Endothelial cell of hepatic sinusoid (primary cell): ENCODE data around the gene AFF1.
"Not testable (repeated sequence)": the region's sequence is repeated elsewhere in the genome, so short reads cannot be mapped to it uniquely, and the experiment has no call there.

Experiments used
- in situ Hi-C: cut with HindIII; loops from 2 replicates; pipeline ENCODE4 v1.10.0; 2017; ENCODE audit warnings: low sequenced_read_pairs

Gene AFF1

DNA sequence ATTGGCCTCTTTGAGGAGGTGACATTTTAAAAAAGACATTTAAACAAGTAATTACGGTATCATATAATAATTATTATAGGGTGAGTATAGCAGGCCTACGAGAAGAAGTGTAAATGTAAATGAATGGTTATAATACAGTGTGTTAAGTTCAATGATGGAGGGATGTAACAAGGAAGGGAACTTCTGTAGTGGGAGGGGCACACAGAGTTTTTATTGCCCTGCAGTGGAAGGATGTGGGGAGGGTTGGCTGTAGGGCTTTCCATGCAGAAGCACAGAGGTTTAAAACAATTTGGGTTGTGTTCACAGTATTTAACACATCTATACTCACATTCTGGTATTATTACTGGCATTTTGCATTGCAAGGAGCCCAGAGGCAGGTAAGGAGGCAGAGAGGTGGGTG, 41.1 kb downstream of the AFF1 start:
- in situ Hi-C loops = no loop called here

DNA sequence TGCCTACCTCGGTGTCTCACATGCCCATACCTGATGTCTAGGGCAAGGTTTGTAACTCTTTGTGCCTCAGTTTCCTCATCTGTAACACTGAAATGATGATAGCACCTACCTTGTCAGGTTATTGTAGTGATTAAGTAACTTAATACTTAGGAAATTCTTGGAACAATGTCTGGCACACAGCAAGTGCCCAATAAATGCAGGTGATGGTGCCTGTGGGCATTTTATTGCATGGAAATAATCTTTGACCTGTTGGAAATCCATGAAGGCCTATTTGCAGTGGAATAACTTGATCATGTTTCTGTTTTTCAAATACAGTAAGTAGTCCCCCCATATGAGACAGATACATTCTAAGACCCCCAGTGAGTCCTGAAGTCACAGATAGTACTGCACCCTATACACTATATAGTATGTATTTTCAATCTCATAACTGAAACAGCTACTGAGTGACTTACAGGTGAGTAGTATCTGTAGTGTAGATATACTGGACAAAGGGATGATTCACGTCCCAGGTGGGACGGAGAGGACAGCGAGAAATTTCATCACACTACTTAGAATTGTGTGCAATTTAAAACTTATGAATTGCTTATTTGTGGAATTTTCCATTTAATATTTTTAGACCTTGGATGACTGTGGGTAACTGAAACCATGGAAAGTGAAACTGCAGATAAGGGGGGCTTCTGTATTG, 42.1 kb downstream of the AFF1 start:
- in situ Hi-C loops = no loop called here

DNA sequence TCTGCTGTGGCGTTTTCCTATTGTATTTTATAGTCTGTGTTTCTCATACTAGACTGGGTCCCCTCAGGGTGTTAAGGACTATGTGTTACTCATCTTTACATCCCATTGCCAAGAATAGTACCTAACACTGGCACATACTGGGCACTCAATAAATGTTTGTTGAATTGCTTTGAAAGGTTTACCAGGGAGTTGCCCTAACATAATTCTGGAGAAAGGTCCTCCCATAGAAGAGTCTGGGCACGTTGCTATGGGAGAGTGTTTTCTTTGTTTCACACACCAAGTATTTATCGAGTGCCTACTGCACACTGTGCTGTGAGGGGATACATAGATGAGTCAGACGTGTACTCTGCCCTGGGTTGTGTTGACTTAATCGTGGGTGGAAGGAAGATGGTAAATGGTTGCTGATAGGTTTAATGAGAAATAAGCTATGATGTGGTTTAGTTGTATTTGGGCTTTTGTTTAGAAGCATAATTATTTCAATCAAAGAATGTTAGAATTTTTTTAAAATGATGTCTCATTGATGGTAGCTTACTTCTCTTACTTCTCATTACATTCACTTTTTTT, 42.9 kb downstream of the AFF1 start:
- in situ Hi-C loops = no loop called here

DNA sequence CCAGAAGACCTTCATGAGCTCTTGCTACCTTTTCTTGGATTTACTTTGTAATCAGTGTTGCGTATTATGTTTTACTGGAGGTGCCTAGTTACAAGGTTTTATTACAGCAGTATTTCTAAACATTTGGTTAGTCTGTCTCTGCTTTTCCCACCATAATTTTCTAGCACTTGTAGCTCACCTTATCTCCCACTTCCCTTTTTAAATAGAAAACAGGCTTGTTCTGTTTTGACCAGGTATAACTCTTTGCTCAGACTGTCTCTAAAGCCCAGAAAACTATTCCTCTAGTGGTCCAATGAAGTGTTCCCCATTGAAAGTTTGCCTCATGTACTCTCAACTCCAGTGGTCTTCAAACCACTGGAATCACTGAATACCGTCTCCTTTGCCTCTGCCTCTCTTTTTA, 43.9 kb downstream of the AFF1 start:
- in situ Hi-C loops = no loop called here

DNA sequence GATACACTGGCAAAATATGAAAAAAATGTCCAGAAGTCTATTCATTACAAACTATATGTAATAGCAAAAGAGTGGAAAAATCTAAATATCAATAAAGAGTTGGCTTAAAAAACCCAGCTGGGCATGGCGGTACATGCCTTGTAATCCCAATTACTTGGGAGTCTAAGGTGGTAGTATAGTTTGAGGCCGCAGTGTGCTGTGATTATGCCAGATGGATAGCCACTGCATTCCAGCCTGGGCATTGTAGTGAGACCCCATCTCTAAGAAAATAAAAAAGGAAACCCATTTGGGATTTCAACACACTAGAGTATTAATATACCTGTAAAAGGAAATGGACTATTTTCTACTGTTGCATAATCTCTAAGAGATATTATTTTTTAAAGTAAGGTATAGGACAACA, 45.4 kb downstream of the AFF1 start:
- in situ Hi-C loops = no loop called here

DNA sequence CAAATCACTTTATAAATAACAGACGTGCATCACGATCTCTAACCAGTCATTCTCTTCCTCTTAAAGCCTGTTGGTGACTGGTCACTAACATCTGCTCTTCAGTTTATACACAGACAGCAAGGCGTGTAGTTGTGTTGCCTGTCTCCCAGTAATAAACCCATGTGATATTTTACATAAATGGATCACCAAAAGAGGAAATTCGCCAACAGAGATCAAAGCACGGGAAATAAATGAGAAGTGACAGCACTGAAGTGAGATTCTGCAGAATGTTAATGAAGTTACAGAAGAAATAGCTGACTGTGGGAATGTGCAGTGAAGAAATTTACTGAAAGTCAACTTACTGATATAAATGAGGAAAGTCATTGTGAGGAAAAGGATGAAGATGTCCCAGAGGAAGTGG, 47.0 kb downstream of the AFF1 start:
- in situ Hi-C loops = no loop called here

DNA sequence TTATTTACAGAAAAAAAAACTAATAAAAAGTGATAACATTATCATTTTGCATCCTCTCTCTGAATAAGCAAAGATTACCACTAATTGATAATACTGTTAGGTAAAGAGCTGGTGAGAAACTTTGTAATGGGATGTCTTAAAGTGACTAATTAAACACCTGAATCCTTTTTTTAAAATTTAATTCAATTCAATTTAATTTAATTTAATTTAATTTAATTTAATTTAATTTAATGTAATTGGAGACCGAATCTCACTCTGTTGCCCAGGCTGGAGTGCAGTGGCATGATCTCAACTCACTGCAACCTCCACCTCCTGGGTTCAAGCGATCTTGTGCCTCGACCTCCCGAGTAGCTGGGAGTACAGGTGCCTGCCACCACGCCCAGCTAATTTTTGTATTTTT, 51.0 kb downstream of the AFF1 start:
- in situ Hi-C loops = not testable (repeated sequence)

DNA sequence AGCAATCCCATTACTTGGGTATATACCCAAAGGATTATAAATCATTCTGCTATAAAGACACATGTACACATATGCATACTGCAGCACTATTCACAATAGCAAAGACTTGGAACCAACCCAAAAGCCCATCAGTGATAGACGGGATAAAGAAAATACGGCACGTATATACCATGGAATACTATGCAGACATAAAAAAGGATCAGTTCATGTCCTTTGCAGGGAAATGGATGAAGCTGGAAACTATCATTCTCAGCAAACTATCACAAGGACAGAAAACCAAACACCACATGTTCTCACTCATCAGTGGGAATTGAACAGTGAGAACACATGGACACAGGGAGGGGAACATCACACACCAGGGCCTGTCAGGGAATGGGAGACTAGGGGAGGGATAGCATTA, 54.8 kb downstream of the AFF1 start:
- in situ Hi-C loops = not testable (repeated sequence)

DNA sequence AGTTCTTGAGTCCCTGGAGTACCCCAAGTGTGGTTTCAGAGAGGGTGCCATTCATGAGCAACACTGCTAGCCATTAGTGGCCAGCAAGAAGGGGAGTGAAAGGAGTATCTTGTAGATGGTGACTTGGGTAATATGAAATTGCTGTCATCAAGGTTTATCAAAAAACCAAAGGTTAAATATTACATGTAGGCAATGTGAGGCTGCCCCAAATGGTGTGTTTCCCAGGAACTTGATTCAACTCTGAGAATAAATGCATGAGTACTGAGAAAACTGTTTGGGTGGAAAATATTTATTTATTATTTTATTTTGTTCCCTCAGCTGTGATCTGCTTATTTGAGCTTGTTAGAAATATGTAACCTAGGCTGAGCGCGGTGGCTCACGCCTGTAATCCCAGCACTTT, 55.7 kb downstream of the AFF1 start:
- in situ Hi-C loops = no loop called here

DNA sequence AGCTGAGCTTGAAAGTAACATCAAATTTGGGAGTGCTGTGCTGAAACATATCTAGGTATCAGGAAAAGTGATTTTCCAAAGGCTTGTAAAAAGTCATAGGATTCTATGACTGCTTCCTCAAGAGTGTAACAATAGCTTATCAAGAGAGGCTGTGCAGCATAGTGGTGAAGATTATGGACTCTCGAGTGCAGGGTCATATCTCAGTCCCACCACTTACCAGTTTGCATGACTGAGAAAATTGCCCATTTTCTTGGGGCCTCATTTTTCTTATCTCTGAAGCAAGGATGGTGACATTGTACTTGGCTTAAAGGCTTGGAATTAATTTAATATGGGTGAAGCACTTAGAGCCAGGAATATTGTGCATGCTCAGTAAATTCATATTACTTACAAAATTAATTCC, 57.2 kb downstream of the AFF1 start:
- in situ Hi-C loops = no loop called here

DNA sequence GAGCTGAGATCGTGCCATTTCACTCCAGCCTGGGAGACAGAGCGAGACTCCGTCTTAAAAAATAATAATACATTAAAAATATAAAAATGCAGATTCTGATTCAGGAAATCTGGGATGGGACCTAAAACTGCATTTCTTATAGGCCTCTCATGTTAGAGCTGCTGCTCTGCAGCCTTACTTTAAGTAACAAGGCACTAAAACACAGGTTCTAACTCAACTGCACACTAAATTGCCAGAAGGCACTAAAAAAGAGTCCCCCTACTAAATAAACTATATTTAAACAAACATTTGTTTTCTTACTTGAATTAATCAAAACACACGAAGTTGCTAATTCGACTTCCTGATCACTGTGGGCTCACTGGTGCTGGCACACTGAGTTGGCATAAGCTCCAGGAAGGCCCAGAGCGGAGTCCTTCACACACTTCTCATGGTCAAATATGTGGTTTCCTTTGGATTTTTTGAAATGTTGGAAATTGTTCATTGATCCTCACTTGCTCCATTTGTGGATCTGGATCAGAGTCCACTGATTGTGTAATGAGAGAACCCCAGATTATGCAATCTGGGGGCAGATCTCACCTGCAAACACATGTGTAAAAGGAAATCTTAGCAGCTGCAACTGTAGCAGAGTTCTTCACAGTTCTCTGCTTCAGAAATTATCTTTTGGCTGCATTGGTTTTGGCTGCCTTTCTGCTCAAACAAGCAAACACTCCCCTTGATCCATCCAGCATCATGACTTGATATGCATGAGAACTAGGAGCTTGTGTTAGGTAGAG, 59.3 kb downstream of the AFF1 start:
- in situ Hi-C loops = no loop called here

DNA sequence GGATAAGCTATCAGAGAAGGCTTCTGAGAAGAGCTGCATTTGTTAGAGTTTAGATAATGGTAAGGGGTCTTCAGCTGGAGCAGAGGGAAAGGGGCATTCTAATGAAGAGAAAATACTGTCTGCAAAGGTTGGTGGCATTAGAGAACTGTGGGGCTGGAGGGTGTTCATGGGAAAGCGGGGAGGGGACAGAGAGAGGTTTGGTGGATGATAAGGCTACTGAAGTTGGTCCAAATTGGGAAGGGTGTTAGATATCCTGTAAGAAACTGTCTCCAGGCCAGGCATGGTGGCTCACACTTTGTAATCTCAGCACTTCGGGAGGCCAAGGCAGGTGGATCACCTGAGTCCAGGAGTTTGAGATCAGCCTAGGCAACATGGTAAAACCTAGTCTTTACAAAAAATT, 59.9 kb downstream of the AFF1 start:
- in situ Hi-C loops = loop anchor here (5.0 kb wide), 1 partner anchor 63 kb away; no protein-coding TSS in a partner anchor

DNA sequence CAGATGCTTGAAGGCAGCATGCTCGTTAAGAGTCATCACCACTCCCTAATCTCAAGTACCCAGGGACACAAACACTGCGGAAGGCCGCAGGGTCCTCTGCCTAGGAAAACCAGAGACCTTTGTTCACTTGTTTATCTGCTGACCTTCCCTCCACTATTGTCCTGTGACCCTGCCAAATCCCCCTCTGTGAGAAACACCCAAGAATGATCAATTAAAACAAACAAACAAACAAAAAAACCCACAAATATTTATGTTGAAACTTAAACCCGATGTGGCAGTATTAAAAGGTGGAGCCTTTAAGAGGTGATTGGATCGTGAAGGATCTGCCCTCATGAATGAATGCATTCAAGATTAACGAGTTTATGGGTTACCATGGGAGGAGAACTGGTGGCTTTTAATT, 61.7 kb downstream of the AFF1 start:
- in situ Hi-C loops = loop anchor here (5.0 kb wide), 1 partner anchor 61 kb away; no protein-coding TSS in a partner anchor

DNA sequence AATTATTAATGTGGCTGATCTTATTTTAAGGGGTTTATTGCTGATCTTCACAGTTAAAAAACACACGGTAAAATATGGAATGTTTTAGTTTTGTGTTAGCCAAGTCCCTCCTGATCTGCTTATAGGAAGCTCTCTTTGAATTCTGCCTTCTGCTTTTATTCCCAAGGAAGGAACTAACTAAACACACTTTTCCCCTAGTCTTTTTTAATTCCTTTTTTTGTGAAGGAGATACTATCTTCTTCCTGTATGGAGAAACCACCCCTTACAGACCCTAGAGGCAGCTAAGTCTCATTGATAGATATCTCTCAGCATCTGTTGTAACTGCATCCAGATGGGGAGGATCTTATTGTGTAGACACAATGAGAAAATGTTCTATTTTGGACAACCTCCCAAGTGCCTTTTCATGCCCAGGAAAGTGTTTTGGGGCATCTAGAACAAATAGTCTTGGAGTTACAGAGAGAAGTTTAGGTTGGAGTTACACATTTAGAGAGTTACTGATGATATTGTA, 64.4 kb downstream of the AFF1 start:
- in situ Hi-C loops = loop anchor here (5.0 kb wide), 1 partner anchor 58 kb away; no protein-coding TSS in a partner anchor

DNA sequence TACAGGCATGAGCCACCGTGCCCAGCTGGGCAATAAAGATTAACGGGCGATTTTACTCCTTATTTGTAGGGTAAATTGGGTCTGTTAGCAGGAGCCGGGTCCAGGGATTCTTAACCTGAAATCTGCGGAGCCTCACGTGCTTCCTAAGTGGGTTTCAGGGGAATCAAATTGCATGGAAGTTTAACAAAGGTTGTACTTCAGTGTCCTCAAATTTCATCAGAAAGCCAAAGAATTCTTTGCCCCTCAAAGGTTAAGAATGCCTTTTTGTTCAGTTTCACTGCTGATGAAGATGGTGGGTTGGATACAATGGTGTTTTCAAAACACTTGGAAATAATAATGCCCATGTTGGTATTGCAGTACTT, 67.9 kb downstream of the AFF1 start:
- in situ Hi-C loops = no loop called here

DNA sequence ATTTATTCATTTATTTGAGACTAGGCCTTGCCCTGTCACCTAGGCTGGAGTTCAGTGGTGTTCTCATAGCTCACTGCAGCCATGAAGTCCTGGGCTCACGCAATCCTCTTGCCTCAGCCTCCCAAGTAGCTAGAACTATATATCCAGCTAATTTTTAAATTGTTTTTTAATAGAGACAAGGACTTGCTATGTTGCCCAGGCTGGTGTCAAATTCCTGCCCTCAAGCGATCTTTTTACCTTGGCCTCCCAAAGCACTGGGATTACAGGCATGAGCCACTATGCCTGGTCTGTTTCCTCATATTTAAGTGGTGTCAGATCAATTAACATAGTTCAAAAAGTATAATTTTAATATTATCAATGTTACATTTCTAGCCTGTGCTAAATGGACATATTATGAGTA, 68.5 kb downstream of the AFF1 start:
- in situ Hi-C loops = no loop called here

DNA sequence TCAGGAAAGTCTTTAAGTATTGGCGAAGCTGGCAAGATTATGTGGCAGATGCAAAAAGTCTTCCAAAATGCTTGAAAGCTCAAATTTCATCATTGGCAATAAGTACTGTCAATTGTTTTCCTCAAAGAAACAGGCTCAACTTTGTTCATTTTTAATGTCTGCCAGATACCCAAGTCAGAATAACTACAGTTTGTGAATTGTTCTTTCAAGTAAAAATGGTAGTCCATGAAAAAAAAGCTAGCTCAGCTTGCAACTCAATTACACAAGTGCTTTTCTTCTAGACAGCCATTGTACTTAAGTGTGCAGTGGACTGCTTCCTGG, 70.5 kb downstream of the AFF1 start:
- in situ Hi-C loops = no loop called here

DNA sequence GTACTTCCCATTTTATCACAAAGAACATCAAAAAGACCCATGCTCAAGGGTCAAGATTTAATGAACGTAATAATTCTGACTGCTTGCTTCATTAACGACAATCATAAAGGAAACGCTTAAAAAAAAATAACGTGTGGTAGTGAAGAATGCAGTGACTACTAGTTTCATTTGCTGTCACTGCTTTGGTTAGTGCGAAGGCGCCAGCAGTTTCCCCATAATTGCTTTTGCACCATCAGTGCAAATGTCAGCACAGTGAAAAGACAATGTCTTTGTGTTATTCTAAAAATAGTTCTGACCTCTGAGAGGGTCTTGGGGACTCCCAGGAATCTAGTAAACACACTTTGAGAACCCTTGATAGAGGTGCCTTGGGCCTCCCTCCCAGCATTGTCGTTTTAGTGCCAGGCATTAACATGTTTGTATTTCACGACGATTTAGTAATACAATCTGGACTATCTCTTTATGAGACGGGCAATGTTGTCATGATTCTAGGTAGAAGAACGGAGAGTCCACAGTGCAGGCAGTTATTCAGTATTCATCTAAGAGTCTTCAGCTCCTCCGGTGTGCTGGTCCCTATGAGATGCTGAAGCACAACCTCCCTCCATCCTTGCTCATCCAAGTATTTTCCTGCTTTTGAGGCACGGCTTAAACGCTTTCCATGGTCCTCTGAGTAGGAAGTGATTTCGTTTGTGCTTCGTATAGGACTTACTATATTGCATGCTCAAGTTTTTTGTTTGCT, 71.0 kb downstream of the AFF1 start:
- in situ Hi-C loops = no loop called here

DNA sequence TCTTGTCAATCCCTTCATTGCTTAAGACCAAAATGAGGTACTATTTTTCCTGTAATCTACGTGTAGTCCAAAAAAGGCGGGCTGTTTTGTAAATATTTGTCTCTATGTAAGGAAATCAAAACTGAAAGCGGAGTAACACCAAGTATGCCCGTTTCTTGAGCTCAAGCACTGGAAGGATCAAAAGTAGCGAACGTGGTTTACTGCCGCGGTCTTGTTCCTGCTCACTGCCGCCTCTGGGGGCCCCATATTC, 71.5 kb downstream of the AFF1 start:
- in situ Hi-C loops = no loop called here

DNA sequence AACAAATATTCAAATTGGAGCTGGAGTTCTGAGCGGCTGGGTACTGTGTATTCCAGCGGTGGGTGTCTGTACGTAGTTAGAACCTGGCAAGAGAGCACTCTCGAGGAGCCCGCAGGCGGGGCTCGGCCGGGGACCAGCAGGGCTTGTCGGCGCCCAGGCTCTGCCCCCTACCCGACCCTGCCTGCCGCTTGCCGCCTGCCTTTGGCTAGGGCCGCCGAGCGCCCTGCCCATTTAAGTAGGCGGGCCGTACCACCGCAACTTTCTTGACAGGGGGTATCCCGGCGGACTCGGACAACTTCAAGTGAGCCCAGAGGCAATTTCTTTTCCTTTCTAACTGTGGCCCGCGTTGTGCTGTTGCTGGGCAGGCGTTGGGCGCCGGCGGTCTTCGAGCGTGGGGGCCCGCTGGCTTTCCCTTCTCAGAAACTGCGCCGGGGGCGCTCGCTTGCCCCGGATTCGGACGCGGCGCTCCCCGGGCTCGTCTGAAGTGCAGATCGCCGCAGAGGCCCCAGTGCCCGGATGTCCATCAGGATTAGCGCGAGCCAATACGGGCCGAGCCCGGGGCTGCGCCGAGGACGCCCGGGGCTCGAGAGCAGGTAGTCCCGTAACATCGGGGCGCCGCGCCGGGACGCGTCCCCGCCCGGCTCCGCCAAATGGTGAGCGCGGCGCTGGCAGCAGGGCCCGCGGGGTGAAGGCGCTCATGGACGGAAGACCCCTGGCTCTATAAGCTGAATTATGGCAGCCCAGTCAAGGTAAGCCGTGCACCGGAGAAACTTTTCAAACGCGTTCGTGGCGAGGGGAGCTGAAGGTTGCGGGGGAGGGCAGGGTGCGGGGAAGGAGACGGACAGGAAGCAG, 72.1 kb downstream of the AFF1 start:
- in situ Hi-C loops = no loop called here
